Liver (tissue), 9 donors: ENCODE results near the gene SCN3A. TPM values are rescaled to one million over a fixed set of nuclear protein-coding genes. Genes with fewer than 3 reads are reported as not detected.

Source experiments
- DNase-seq: peaks from one replicate; pipeline ENCODE4 v3.0.0-alpha.2; 2017; ENCODE audit warnings: low spot score
- H3K27ac ChIP-seq, 2 donors: one replicate each; pipeline ENCODE4 v1.7.0; 2013; ENCODE audit warnings: inconsistent platforms in 2 of 2, low read length in 2 of 2, control low read depth in 1 of 2, low read depth in 1 of 2, mild to moderate bottlenecking in 1 of 2
- H3K27me3 ChIP-seq, 4 donors: one replicate each; pipeline versions ENCODE4 v1.6.1 to v1.7.0; 2013; ENCODE audit warnings: low read length in 3 of 4, inconsistent platforms in 1 of 4, mild to moderate bottlenecking in 1 of 4, moderate library complexity in 1 of 4; ENCODE audit not compliant: control insufficient read depth in 4 of 4, insufficient read depth in 4 of 4
- H3K36me3 ChIP-seq, 4 donors: one replicate each; pipeline versions ENCODE4 v1.6.1 to v1.7.0; 2013; ENCODE audit warnings: low read length in 3 of 4, mild to moderate bottlenecking in 3 of 4, low read depth in 1 of 4, moderate library complexity in 1 of 4; ENCODE audit not compliant: control insufficient read depth in 4 of 4, insufficient read depth in 3 of 4
- H3K4me1 ChIP-seq, 4 donors: one replicate each; pipeline versions ENCODE4 v1.6.1 to v1.7.0; 2013; ENCODE audit warnings: low read length in 3 of 4, mild to moderate bottlenecking in 3 of 4, moderate library complexity in 1 of 4; ENCODE audit not compliant: control insufficient read depth in 4 of 4, insufficient read depth in 4 of 4
- H3K4me3 ChIP-seq, 3 donors: one replicate each; pipeline versions ENCODE4 v1.6.1 to v1.7.0; 2013; ENCODE audit warnings: low read length in 3 of 3, control low read depth in 1 of 3, low read depth in 1 of 3, mild to moderate bottlenecking in 1 of 3
- H3K9ac ChIP-seq, 2 donors: one replicate each; pipeline ENCODE4 v1.7.0; 2013; ENCODE audit warnings: low read length in 2 of 2, mild to moderate bottlenecking in 2 of 2, moderate library complexity in 2 of 2, control low read depth in 1 of 2, low read depth in 1 of 2
- H3K9me3 ChIP-seq, 4 donors: one replicate each; pipeline versions ENCODE4 v1.6.1 to v1.7.0; 2013; ENCODE audit warnings: low read length in 3 of 4; ENCODE audit not compliant: control insufficient read depth in 4 of 4
- ATF3 ChIP-seq: IDR thresholded peaks from 2 replicates; pipeline ENCODE4 v1.6.1; 2016; ENCODE audit warnings: antibody characterized with exemption
- CTCF ChIP-seq: fragments of 150-350 bp; IDR thresholded peaks from 2 replicates; pipeline ENCODE4 v1.5.1; 2017; ENCODE audit warnings: improper control_type of control experiment, low read depth, low read length; ENCODE audit not compliant: missing input control
- EGR1 ChIP-seq, 2 donors: IDR thresholded peaks; 2 replicates each; pipeline ENCODE4 v1.6.1; 2016 to 2018; ENCODE audit warnings: antibody characterized with exemption in 2 of 2, low read depth in 2 of 2
- FOXA1 ChIP-seq: IDR thresholded peaks from 2 replicates; pipeline ENCODE4 v1.6.1; 2016; ENCODE audit warnings: antibody characterized with exemption
- FOXA2 ChIP-seq: IDR thresholded peaks from 2 replicates; pipeline ENCODE4 v1.6.1; 2016; ENCODE audit warnings: antibody characterized with exemption
- GABPA ChIP-seq, 2 donors: IDR thresholded peaks in 1 of 2; conservative IDR thresholded peaks in 1 of 2; 2 replicates each; pipeline ENCODE4 v1.6.1; 2016; ENCODE audit warnings: antibody characterized with exemption in 2 of 2, mild to moderate bottlenecking in 1 of 2, moderate library complexity in 1 of 2
- HNF4A ChIP-seq, 2 donors: conservative IDR thresholded peaks; 2 replicates each; pipeline ENCODE4 v1.6.1; 2016; ENCODE audit warnings: antibody characterized with exemption in 2 of 2, mild to moderate bottlenecking in 2 of 2
- HNF4G ChIP-seq: IDR thresholded peaks from 2 replicates; pipeline ENCODE4 v1.6.1; 2016; ENCODE audit warnings: antibody characterized with exemption
- JUND ChIP-seq, 2 donors: IDR thresholded peaks; 2 replicates each; pipeline ENCODE4 v1.6.1; 2016; ENCODE audit warnings: antibody characterized with exemption in 2 of 2
- MAX ChIP-seq: IDR thresholded peaks from 2 replicates; pipeline ENCODE4 v1.6.1; 2016; ENCODE audit warnings: antibody characterized with exemption
- NR2F2 ChIP-seq: IDR thresholded peaks from 2 replicates; pipeline ENCODE4 v1.6.1; 2016; ENCODE audit warnings: antibody characterized with exemption
- RAD21 ChIP-seq, 2 donors: IDR thresholded peaks; 2 replicates each; pipeline ENCODE4 v1.6.1; 2016; ENCODE audit warnings: antibody characterized with exemption in 2 of 2, mild to moderate bottlenecking in 2 of 2
- REST ChIP-seq: IDR thresholded peaks from 2 replicates; pipeline ENCODE4 v1.6.1; 2016; ENCODE audit warnings: antibody characterized with exemption, mild to moderate bottlenecking
- RXRA ChIP-seq, 2 donors: IDR thresholded peaks; 2 replicates each; pipeline ENCODE4 v1.6.1; 2017 to 2018; ENCODE audit warnings: antibody characterized with exemption in 2 of 2, mild to moderate bottlenecking in 1 of 2
- SP1 ChIP-seq: IDR thresholded peaks from 2 replicates; pipeline ENCODE4 v1.6.1; 2018; ENCODE audit warnings: antibody characterized with exemption, mild to moderate bottlenecking
- TAF1 ChIP-seq: conservative IDR thresholded peaks from 2 replicates; pipeline ENCODE4 v1.6.1; 2016; ENCODE audit warnings: antibody characterized with exemption, mild to moderate bottlenecking
- YY1 ChIP-seq: IDR thresholded peaks from 2 replicates; pipeline ENCODE4 v1.6.1; 2016; ENCODE audit warnings: antibody characterized with exemption, mild to moderate bottlenecking
- ZBTB33 ChIP-seq: IDR thresholded peaks from 2 replicates; pipeline ENCODE4 v1.6.1; 2016; ENCODE audit warnings: antibody characterized with exemption
- WGBS: extraction: QIAGEN DNeasy Blood & Tissue Kit; methylation state at CpG from one replicate; pipeline ENCODE4 v1.1.7; 2013; 5-methylcytosine and 5-hydroxymethylcytosine counted together
- polyA plus RNA-seq, 2 donors: library from polyadenylated mRNA; stranded (reverse) in 1 of 2; unstranded in 1 of 2; fragments of 200-250 nt in 1 of 2; fragments of >200 nt in 1 of 2; fragmentation: Nextera tagmentation in 1 of 2; extraction: Ambion mirVana in 1 of 2; gene quantifications; one replicate each; pipeline versions ENCODE4 v1.2.1 to v1.2.3, GENCODE V29; 2013 to 2015
- total RNA-seq, 2 donors: library from RNA; depleted of rRNA; stranded (reverse); fragments of >200 nt; gene quantifications; one replicate each; pipeline ENCODE4 v1.2.3, GENCODE V29; 2014
- donor health status: healthy.
- donor health status: healthy.
- donor health status: healthy.
- donor health status: healthy.
- donor health status: healthy.

Gene SCN3A
- total and polyA plus RNA-seq, 4 donors, result 0.05 to 1.0 (median 0.29) TPM

GRCh38 chr2:165078913-165079312 lies 124.9 kb downstream of the SCN3A start:
- Histone ChIP-seq H3K4me3 (no peak overlapping the region), H3K9ac (no peak overlapping the region)

GRCh38 chr2:165074884-165075283 lies 129.0 kb downstream of the SCN3A start:
- no peak for DNase-seq
- TF ChIP-seq GABPA (IDR thresholded peaks at IDR 0.05 in 1 of 2, conservative IDR thresholded peaks at IDR 0.05 in 1 of 2), result no peak
- no peak for TF ChIP-seq RXRA (IDR thresholded peaks at IDR 0.05)
- no peak for TF ChIP-seq FOXA2
- TF ChIP-seq SP1, result no peak
- TF ChIP-seq FOXA1, result no peak
- TF ChIP-seq ZBTB33, result no peak
- no peak for TF ChIP-seq EGR1 (IDR thresholded peaks at IDR 0.05; ENCODE audit: low read depth in 2 of 2)
- H3K27ac ChIP-seq, result no peak overlapping the region
- H3K9me3 ChIP-seq, result peaks cover 2 to 12% (median 6%) of the 10 kb centered on the region in 4 donors
- no peaks in the 10 kb centered on the region for H3K27me3 ChIP-seq
- no peaks in the 10 kb centered on the region for H3K36me3 ChIP-seq
- no peak overlapping the region for H3K9ac ChIP-seq
- H3K4me3 ChIP-seq, result peak overlapping the region in 1 of 3 donors; percentile 26
- peaks cover 0 to 3% (median 0%) of the 10 kb centered on the region in 4 donors for H3K4me1 ChIP-seq

More at GRCh38 chr2:165078913-165079312, 124.9 kb downstream of the SCN3A start:
- TF ChIP-seq ATF3, result no peak
- TF ChIP-seq YY1, result no peak
- no peak for TF ChIP-seq NR2F2
- no peak for DNase-seq
- Histone ChIP-seq H3K27ac (no peak overlapping the region), H3K27me3 (no peaks in the 10 kb centered on the region), H3K9me3 (peaks cover 0 to 12% (median 5%) of the 10 kb centered on the region in 4 donors), H3K36me3 (no peaks in the 10 kb centered on the region), H3K4me1 (peaks cover 0 to 3% (median under 1%) of the 10 kb centered on the region in 4 donors)

- TF ChIP-seq GABPA (IDR thresholded peaks at IDR 0.05 in 1 of 2, conservative IDR thresholded peaks at IDR 0.05 in 1 of 2) (no peak), FOXA1 (no peak), HNF4G (no peak), CTCF (no peak), REST (no peak), MAX (no peak), YY1 (no peak), ZBTB33 (no peak), SP1 (no peak), JUND (IDR thresholded peaks at IDR 0.05) (no peak), HNF4A (conservative IDR thresholded peaks at IDR 0.05) (no peak), RAD21 (IDR thresholded peaks at IDR 0.05) (no peak), ATF3 (no peak), NR2F2 (no peak), TAF1 (no peak)
- Histone ChIP-seq H3K9ac (no peak overlapping the region), H3K9me3 (peaks cover 2 to 12% (median 6%) of the 10 kb centered on the region in 4 donors), H3K27me3 (no peaks in the 10 kb centered on the region), H3K36me3 (no peaks in the 10 kb centered on the region), H3K4me3 (peak overlapping the region in 1 of 3 donors; percentile 9), H3K4me1 (peaks cover 0 to 2% (median 0%) of the 10 kb centered on the region in 4 donors), H3K27ac (no peak overlapping the region)
- DNase-seq, result no peak
- 78% methylated on average over 3 of the region's 3 CpGs for WGBS
Observed at GRCh38 chr2:165074323-165074722, 129.5 kb downstream of the SCN3A start.
